NCI-H82 treated with DMSO at 0.1 percent for 48 hours (cell line): ENCODE measurements around the gene KLHL13.
"Not testable (repeated sequence)": the region's sequence is repeated elsewhere in the genome, so short reads cannot be mapped to it uniquely, and the experiment has no call there.

ENCODE experiments used
- DNase-seq: peaks from one replicate; lab custom pipeline; 2025; ENCODE audit not compliant: unreplicated experiment; lab: John Stamatoyannopoulos, UW

Gene KLHL13

DNA sequence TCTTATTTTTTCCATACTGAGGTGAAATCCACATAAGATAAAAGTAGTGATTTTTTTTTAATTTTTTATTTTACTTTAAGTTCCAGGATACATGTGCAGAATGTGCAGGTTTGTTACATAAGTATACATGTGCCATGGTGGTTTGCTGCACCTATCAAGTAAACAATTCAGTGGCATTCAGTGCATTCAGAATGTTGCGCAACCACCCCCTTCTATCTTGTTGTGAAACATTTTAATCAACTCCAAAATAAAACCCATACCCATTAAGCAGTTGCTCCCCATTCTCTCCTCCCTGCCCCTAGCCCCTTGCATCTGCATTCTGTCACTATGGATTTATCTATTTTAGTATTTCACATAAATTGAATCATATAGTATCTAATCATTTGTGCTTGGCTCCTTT lies 121.2 kb downstream of the KLHL13 start:
- no peak for DNase-seq

DNA sequence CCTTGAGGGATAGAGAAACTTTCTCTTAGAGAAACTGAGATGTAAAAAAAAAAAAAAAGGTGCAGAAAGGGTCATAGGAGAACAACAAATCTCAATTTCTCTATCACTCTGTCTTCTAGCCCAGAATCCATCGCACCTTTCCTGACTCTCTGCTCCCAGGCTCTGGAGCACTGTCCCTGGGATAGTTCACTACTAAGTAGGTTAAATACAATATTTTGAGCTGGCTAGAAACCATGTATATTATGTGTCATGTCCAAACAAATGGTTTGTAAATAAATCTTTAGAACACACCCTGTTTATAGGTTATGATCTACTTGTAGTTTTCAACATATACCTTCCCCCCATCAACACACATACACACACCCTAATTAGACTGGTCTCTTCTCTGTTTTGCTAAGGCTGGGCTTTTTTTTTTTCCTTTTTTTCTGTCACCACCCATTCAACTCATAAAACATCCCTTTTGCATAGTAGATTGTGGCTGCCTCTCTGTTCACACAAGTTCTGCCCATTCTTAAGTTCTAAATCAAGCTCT lies 124.4 kb downstream of the KLHL13 start:
- DNase-seq = no peak

DNA sequence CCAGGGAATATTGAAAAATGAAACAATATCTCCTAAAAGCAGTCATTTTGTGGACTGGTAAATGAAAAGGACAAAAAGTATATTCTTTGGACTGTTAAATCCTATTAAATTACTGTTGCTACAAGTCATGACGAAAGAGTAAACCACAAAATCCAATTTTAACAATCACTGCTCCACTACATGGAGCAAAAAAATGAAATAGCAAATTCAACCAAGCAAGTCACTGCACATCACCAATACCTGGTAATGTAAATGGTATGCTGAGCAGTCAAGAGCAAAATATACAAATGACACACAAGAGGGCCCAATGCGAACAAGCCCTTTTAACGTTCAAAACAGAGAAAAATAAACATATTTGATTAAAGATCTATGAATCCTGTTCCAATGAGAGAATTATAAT lies 126.2 kb downstream of the KLHL13 start:
- DNase-seq = no peak

DNA sequence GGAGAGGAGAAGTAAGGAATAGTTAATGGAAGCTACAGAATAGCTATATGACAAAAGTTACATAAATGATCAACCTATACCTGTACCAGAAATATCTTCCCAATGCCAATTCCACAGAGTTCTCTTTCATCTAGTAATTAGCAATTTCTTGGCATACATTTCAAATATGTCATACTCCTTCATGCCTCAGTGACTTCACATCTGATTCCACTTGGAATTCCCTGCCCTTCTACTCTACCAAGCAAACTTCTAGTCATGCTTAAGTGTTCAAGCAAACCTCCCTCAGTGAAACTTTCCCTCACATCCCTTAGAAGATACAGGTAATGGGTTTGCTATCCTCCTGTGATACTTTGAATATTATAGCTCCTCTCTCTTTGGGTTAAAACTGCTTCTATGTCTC lies 127.1 kb downstream of the KLHL13 start:
- DNase-seq = no peak

DNA sequence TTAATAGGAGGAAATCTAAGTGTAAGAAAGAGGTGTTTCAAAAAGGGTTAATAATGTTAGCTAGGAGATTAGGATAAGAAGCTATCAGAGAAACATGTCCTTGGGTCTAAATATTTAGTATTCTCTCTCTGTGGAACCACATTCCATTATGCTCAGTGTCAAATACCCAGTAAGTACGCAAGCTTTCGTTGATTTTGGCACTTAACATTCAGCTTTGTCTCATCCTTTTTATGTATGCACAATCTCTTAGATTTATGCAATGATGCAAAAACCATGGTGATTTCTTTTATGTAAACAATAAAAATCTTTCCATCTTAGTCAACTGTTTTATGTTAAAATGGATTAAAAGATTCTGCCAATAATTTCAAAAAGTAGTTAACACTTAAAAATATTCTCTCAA lies 129.2 kb downstream of the KLHL13 start:
- DNase-seq = no peak

DNA sequence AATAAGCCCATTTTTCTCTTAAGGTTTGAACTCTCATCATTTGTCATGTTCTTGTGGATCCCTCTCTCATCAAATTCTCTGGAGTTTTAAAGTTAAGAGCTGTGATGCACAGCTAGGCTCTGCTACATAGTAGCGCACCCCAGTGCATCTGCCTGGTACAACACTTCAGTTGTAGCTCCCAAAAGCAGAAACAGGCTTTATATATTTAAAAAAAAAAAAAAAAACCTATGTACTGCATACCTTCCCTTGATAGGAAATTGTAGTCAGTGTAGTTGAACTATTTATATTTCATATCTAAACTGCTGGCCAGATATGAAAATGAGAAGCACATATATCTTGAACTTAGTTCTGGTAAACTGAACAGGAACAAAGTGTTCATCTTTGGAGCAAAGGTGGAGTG lies 131.4 kb downstream of the KLHL13 start:
- DNase-seq = no peak

DNA sequence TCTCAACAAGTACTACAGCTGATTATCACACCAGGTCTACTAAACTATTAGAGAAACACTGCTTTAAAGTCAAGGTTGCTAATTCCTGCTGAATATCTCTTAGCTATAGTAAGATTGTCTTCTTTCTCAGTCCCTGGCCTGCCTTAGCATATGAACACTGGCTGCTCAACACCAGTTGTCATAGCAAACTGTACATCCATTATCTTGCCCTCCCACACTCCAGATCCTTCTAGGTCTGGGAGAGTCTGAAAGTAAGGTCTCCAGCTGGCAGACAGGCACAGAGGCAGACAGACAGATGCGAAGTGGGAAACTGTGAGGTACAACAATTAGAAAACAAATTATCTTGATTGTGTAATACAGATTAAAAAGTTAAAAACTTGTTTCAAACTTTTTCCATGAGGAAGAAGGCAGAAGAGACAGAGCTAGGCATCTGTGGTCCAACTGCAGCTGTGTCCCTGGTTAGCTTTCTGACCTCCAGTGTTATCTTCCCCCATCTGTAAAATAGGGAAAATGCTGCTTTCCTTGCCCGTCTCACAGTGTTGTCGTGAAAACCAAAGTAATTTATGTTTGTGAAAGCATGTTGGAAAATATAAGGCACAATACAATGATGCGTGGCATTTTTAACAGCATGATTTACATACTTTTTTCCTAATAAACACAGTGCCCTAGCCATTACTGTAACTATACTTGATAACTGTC lies 133.8 kb downstream of the KLHL13 start:
- no peak for DNase-seq

DNA sequence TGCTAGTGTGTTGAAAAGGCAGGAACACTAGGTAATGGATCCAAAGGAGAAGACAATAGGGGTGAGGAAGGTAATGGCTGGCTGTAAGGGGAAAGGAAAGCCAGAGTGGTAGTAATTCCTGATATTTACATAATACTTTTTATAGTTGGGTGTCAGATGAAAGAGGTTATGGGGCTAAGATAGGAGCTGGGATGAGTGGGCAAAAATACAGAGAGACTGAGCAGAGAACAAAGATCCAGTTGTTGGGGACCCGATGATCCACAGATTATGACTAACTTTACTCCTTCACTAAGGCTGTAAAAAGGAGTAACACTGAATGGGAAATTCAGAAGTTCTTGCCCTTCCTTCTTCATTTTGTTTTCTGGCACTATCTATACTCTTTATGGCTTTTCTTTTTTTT lies 138.2 kb downstream of the KLHL13 start:
- DNase-seq = no peak

DNA sequence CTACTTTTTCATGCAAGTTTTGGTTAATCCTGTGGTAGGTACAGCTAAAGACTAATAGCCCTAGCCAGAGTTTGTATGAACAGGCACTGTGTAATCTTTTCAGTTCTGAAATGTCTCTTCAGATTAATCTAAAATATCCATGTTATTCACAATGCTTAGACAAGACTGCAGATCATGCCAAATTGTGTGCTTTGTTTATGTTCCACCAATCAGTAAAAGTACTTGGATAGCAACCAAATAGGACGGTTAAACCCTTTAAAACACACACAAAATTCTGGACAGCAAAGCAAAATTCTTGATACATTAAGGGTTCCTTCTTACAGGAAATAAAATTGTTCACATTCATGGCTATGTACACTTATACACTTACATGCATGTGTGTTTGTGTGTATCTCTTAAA lies 139.1 kb downstream of the KLHL13 start:
- DNase-seq = no peak

DNA sequence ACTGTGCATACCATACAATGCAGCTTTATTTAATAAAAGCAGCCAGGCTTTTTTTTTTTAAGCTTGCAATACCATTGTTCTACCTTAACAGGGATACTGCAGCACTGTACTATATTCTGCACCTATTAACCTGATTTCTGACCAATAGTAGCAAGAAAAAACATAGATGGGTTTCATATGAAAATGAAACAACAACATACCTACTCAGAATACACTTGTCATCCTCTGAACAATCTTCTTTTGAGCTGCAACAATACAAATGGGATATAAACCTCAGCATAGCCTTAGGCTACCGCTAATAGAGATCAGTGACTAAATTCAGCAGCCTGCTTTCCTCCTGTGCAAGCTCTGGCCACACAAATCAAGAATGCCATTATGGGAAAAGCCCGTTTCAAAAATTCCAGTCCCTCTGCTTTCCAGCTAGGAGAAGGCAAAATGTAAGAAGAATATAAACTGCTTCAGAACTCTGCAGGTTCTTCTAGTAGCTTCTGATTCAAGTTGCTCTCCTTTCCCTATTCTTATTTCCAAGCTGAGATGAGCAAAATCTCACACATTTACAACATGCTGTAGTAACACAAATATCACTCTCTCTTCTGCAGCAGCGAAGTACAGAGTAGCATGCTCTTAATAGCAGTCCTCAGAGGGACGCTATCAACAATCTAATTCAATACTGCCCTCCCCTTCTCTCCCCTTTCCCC lies 143.4 kb downstream of the KLHL13 start:
- DNase-seq = no peak

DNA sequence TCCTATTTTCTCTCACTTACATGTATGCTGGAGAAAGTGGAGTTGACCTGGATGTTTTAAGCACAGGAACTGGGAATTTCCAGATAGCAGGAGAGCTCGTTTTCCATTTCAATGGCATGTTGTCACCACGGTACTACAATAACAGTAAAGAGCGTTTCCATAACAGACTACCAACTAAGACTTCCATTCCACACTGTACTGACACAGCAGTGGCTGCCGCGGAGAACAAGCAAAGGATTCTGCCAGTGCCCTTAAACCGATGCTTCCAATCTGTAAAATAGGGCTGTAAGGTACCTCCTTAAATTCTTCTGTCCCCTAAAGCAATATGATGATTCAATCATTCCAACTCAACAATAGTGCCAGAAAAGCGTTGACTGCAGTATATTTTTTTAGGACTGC lies 143.9 kb downstream of the KLHL13 start:
- DNase-seq = no peak

DNA sequence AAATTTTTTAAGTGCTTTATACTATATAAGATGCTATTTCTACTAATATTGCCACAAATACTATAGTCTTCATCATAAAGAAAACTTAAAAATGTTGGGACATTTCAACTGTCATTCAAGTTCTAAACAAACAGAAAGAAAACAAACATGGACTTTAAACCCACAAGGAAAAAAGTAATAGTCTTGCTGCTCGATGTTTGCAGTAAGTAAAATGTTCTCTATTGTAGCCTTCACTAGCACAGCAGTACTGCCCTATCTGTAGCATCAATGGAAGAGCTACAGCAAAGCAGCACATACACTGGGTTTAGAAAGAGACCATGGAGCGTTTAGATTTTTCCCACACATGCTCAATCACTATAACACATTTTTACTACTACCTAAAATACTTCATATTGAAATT lies 146.8 kb downstream of the KLHL13 start:
- DNase-seq = no peak

DNA sequence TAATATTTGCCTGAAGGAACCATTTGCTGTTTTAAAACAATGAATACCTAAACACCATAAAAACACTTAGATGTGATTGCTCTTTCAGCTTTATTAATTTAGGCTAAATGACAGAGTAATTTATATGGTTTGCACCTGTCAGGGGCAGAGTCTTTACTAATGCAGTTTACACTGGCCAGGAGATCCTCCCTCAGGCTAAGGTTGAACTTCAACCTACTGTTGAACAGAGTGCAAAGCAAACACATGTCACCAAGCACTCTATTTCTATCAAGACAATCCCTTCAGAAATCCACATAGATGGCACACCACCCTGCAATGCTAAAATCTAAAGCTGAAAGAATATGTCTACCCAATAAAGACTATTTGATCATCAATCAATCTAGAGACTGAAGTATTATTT lies 147.3 kb downstream of the KLHL13 start:
- no peak for DNase-seq

DNA sequence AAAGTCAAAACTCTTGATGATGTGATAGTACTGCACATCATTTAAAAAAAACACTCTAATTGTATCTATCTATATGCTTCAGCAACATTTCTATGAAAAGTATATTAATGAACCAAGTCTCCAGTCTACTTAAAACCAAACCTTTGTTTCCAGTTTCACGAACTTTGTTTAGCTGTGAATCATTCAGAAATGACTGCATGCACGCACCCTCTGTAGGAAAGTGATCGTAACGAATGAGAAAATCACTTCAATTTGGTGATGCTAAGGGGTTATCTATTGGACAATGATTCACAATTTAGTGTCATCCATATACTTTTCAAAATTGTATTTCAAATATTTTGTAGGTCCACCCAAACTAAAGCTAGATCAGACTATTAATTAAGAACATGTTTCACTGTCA lies 157.6 kb downstream of the KLHL13 start:
- no peak for DNase-seq

DNA sequence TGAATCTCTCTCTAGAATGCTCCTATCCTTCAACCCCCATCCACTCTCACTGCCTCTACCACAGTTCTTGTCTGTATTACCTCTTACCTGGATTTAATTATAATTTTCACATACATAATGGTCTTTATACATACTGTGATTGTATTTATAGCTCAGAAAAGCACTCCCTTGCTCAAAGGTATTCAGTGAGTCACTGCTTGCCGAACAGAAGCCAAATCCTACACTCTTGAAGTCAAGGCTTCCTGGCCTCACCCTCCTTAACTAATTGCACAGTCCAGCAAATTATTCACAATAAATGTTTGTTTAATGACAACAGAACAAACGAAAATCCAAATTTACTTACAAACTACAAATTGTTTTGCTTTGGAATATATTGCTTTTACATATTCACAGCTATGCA lies 159.5 kb downstream of the KLHL13 start:
- no peak for DNase-seq

DNA sequence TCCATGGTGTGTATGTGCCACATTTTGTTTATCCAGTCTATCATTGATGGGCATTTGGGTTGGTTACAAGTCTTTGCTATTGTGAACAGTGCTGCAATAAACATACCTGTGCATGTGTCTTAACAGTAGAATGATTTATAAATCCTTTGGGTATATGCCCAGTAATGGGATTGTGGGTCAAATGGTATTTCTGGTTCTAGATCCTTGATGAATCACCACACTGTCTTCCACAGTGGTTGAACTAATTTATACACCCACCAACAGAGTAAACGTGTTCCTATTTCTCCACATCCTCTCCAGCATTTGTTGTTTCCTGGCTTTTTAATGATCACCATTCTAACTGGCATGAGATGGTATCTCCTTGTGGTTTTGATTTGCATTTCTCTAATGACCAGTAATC lies 177.3 kb downstream of the KLHL13 start:
- not testable (repeated sequence) for DNase-seq

DNA sequence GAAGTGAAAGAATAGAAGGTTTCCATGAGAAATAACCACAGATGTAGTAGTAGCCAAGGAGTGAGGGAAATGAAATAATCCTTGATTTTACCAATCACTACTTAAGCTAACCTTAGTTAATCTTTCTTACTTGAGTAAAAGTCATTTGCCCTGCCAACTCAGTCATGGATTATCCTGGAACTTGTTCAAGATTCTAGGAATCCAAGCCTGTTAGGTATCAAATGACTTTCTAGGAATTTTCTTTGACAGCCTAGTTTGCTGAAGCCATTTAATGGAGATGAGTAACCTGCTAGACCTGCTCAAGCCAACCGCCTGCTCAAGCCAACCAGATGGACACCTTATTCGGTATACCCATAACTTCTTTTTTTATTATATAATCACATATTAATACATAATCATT lies 180.5 kb downstream of the KLHL13 start:
- no peak for DNase-seq

DNA sequence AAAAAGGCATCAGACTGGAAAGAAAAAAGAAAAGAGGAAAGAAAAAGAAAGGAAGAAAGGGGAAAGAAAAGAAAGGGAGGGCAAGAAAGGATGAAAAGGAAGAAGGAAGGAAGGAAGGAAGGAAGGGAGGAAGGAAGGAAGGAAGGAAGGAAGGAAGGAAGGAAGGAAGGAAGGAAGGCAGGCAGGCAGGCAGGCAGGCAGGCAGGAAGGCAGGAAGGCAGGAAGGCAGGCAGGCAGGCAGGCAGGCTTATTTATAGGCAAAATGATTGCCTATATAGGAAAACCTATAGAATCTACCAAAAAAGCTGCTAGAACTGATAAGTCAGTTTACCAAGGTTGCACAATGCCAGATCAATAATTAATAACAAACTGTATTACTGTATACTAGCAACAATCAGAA lies 186.5 kb downstream of the KLHL13 start:
- DNase-seq = not testable (repeated sequence)

DNA sequence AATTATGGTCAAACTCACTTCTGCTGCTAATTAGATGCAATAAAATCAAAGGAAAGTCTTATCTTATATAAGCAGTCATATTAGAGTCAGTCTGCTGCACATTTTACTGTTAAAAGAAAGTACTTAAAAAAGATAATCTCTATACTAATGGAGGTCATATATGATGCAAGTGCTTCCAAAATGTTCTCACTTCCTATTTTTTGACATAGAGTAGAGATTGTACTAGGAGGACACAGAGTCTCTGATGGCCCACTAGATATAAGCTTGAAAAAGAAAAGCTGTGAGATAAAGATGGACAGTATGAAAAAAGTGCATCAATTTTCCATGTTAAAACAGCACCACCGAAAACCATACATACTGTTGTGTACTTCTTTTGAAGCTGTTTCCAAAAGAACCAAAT lies 196.9 kb downstream of the KLHL13 start:
- DNase-seq = no peak

DNA sequence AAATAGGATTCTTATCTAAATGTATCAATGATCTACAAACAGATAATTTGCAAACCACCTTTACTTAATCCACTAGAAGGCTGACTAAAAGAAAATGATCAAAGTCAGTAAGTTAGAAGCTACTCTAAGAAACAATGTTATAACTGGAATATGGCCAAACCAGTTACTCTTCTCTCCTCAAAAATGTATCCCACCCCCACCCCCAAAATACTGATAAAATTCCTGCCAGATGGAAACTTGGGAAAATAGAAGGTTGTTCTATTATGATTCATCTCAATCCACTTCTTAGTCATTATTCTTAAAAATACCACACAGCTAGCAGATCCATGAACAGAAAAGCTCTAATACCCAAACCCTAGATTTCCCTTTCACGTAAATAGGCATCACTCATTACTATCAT lies 206.4 kb downstream of the KLHL13 start:
- DNase-seq = no peak

DNA sequence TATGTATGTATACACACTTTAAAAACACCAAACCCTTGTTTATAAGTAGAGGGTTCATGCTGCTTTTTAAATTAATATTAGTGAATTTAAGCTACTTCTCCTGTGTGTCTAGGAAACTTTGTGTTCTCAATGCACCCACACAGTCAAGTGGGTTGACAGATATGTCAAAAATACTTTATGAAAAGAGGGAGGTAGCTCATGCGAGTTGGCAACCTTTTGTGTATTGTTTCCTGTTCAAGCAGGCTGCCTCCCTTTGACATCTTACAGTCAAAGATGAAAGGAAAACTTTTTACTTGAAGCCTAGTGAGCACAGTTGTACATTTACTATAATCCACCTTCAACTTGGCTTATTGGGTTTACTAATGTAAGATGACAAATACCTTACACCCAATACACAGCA lies 218.4 kb downstream of the KLHL13 start:
- DNase-seq = no peak

DNA sequence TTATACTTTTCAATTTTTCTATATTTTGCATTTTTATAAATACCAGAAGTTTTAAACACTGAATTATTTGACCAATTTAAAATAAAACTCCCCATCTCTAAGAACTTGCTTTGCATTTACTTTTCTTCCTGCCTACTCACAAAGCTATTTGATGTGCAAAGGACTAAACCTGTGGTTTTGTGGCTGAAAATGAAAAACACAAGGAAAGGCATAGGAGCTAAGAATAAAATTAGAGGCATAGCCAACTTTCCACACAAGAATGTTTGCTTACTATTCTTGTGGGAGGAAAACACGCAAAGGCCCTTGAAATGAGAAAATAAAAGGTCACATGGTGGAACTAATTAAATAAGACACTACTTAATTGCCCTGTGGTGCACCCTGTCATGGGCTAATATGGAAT lies 221.2 kb downstream of the KLHL13 start:
- no peak for DNase-seq

DNA sequence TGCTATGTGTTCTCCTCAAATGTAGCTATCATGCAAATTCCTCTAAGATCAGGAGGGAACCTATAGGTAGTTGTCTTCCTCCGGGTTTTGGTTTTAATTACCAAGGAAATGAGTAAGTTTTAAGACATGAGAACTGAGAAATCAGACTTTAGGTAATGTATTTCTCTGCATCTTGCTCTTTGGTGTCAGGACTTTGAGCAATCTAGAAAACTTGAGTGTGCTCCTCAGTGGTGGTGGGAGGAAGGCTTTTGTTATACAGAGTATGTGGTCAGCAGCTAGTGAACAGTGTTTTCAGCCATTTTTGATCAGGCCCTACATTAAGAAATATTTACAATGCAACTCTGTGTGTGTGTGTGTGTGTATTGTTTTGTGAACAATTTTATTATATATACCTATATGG lies 224.1 kb downstream of the KLHL13 start:
- no peak for DNase-seq
